Liver (tissue), 9 donors: ENCODE results near the gene ADARB1. TPM values are rescaled to one million over a fixed set of nuclear protein-coding genes. Genes with fewer than 3 reads are reported as not detected.

Source experiments
- DNase-seq: peaks from one replicate; pipeline ENCODE4 v3.0.0-alpha.2; 2017; ENCODE audit warnings: low spot score
- H3K27ac ChIP-seq, 2 donors: one replicate each; pipeline ENCODE4 v1.7.0; 2013; ENCODE audit warnings: inconsistent platforms in 2 of 2, low read length in 2 of 2, control low read depth in 1 of 2, low read depth in 1 of 2, mild to moderate bottlenecking in 1 of 2
- H3K27me3 ChIP-seq, 4 donors: one replicate each; pipeline versions ENCODE4 v1.6.1 to v1.7.0; 2013; ENCODE audit warnings: low read length in 3 of 4, inconsistent platforms in 1 of 4, mild to moderate bottlenecking in 1 of 4, moderate library complexity in 1 of 4; ENCODE audit not compliant: control insufficient read depth in 4 of 4, insufficient read depth in 4 of 4
- H3K36me3 ChIP-seq, 4 donors: one replicate each; pipeline versions ENCODE4 v1.6.1 to v1.7.0; 2013; ENCODE audit warnings: low read length in 3 of 4, mild to moderate bottlenecking in 3 of 4, low read depth in 1 of 4, moderate library complexity in 1 of 4; ENCODE audit not compliant: control insufficient read depth in 4 of 4, insufficient read depth in 3 of 4
- H3K4me1 ChIP-seq, 4 donors: one replicate each; pipeline versions ENCODE4 v1.6.1 to v1.7.0; 2013; ENCODE audit warnings: low read length in 3 of 4, mild to moderate bottlenecking in 3 of 4, moderate library complexity in 1 of 4; ENCODE audit not compliant: control insufficient read depth in 4 of 4, insufficient read depth in 4 of 4
- H3K4me3 ChIP-seq, 3 donors: one replicate each; pipeline versions ENCODE4 v1.6.1 to v1.7.0; 2013; ENCODE audit warnings: low read length in 3 of 3, control low read depth in 1 of 3, low read depth in 1 of 3, mild to moderate bottlenecking in 1 of 3
- H3K9ac ChIP-seq, 2 donors: one replicate each; pipeline ENCODE4 v1.7.0; 2013; ENCODE audit warnings: low read length in 2 of 2, mild to moderate bottlenecking in 2 of 2, moderate library complexity in 2 of 2, control low read depth in 1 of 2, low read depth in 1 of 2
- H3K9me3 ChIP-seq, 4 donors: one replicate each; pipeline versions ENCODE4 v1.6.1 to v1.7.0; 2013; ENCODE audit warnings: low read length in 3 of 4; ENCODE audit not compliant: control insufficient read depth in 4 of 4
- ATF3 ChIP-seq: IDR thresholded peaks from 2 replicates; pipeline ENCODE4 v1.6.1; 2016; ENCODE audit warnings: antibody characterized with exemption
- EGR1 ChIP-seq, 2 donors: IDR thresholded peaks; 2 replicates each; pipeline ENCODE4 v1.6.1; 2016 to 2018; ENCODE audit warnings: antibody characterized with exemption in 2 of 2, low read depth in 2 of 2
- FOXA1 ChIP-seq: IDR thresholded peaks from 2 replicates; pipeline ENCODE4 v1.6.1; 2016; ENCODE audit warnings: antibody characterized with exemption
- FOXA2 ChIP-seq: IDR thresholded peaks from 2 replicates; pipeline ENCODE4 v1.6.1; 2016; ENCODE audit warnings: antibody characterized with exemption
- GABPA ChIP-seq, 2 donors: IDR thresholded peaks in 1 of 2; conservative IDR thresholded peaks in 1 of 2; 2 replicates each; pipeline ENCODE4 v1.6.1; 2016; ENCODE audit warnings: antibody characterized with exemption in 2 of 2, mild to moderate bottlenecking in 1 of 2, moderate library complexity in 1 of 2
- HNF4A ChIP-seq, 2 donors: conservative IDR thresholded peaks; 2 replicates each; pipeline ENCODE4 v1.6.1; 2016; ENCODE audit warnings: antibody characterized with exemption in 2 of 2, mild to moderate bottlenecking in 2 of 2
- HNF4G ChIP-seq: IDR thresholded peaks from 2 replicates; pipeline ENCODE4 v1.6.1; 2016; ENCODE audit warnings: antibody characterized with exemption
- JUND ChIP-seq, 2 donors: IDR thresholded peaks; 2 replicates each; pipeline ENCODE4 v1.6.1; 2016; ENCODE audit warnings: antibody characterized with exemption in 2 of 2
- NR2F2 ChIP-seq: IDR thresholded peaks from 2 replicates; pipeline ENCODE4 v1.6.1; 2016; ENCODE audit warnings: antibody characterized with exemption
- RAD21 ChIP-seq, 2 donors: IDR thresholded peaks; 2 replicates each; pipeline ENCODE4 v1.6.1; 2016; ENCODE audit warnings: antibody characterized with exemption in 2 of 2, mild to moderate bottlenecking in 2 of 2
- RXRA ChIP-seq, 2 donors: IDR thresholded peaks; 2 replicates each; pipeline ENCODE4 v1.6.1; 2017 to 2018; ENCODE audit warnings: antibody characterized with exemption in 2 of 2, mild to moderate bottlenecking in 1 of 2
- TAF1 ChIP-seq: conservative IDR thresholded peaks from 2 replicates; pipeline ENCODE4 v1.6.1; 2016; ENCODE audit warnings: antibody characterized with exemption, mild to moderate bottlenecking
- YY1 ChIP-seq: IDR thresholded peaks from 2 replicates; pipeline ENCODE4 v1.6.1; 2016; ENCODE audit warnings: antibody characterized with exemption, mild to moderate bottlenecking
- ZBTB33 ChIP-seq: IDR thresholded peaks from 2 replicates; pipeline ENCODE4 v1.6.1; 2016; ENCODE audit warnings: antibody characterized with exemption
- WGBS: extraction: QIAGEN DNeasy Blood & Tissue Kit; methylation state at CpG from one replicate; pipeline ENCODE4 v1.1.7; 2013; 5-methylcytosine and 5-hydroxymethylcytosine counted together
- polyA plus RNA-seq, 2 donors: library from polyadenylated mRNA; stranded (reverse) in 1 of 2; unstranded in 1 of 2; fragments of 200-250 nt in 1 of 2; fragments of >200 nt in 1 of 2; fragmentation: Nextera tagmentation in 1 of 2; extraction: Ambion mirVana in 1 of 2; gene quantifications; one replicate each; pipeline versions ENCODE4 v1.2.1 to v1.2.3, GENCODE V29; 2013 to 2015
- total RNA-seq, 2 donors: library from RNA; depleted of rRNA; stranded (reverse); fragments of >200 nt; gene quantifications; one replicate each; pipeline ENCODE4 v1.2.3, GENCODE V29; 2014
- TF ChIP-seq, protein P1 (sequence below): fragments of 150-350 bp; IDR thresholded peaks from 2 replicates; pipeline ENCODE4 v1.5.1; 2017; ENCODE audit warnings: improper control_type of control experiment, low read depth, low read length; ENCODE audit not compliant: missing input control
- TF ChIP-seq, protein P2 (sequence below): IDR thresholded peaks from 2 replicates; pipeline ENCODE4 v1.6.1; 2016; ENCODE audit warnings: antibody characterized with exemption
- TF ChIP-seq, protein P3 (sequence below): IDR thresholded peaks from 2 replicates; pipeline ENCODE4 v1.6.1; 2016; ENCODE audit warnings: antibody characterized with exemption, mild to moderate bottlenecking
- donor health status: healthy.
- donor health status: healthy.
- donor health status: healthy.
- donor health status: healthy.
- donor health status: healthy.

Gene ADARB1
- total and polyA plus RNA-seq, 4 donors = 1.6 to 7.8 (median 2.9) TPM

DNA sequence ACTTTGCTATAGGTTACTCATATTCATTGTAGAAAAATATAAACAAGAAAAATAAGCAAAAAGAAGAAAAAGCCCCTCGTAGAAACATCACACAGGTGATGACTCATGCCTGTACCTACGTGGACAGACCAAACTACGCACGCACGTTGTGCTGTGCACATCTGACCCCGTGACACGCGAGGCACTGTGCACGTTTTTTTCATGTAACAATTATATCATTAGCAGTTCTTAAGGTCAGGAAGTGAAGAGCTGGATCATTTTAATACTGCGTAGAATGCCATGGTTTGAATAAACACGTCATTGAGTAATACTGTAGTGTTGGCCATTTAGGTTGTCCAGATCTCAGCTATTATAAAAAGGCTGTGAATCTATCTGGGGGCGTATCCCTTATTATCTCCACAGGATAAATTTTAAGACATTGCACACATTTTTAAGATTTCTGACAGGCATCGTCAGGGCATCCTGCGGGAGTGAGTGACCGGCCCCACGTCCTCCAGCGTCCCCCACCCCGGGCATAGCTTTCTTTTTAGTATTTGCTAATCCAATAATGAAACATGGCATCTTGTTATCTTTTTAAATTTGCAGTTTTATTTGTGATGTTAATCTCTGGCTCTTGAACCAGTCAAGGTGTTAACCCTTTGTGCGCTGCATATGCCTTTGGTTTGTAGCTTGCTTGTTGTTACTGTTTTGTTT lies 23.4 kb upstream of the ADARB1 start (continued):
- no peak for TF ChIP-seq ZBTB33
- no peak for TF ChIP-seq RXRA (IDR thresholded peaks at IDR 0.05)
- TF ChIP-seq HNF4A (conservative IDR thresholded peaks at IDR 0.05) = no peak
- TF ChIP-seq ATF3 = no peak

- H3K4me3 ChIP-seq = no peak overlapping the region
- no peaks in the 10 kb centered on the region for H3K36me3 ChIP-seq
- H3K27me3 ChIP-seq = no peaks in the 10 kb centered on the region
- TF ChIP-seq JUND (IDR thresholded peaks at IDR 0.05) (no peak), ATF3 (no peak), FOXA2 (no peak), RAD21 (IDR thresholded peaks at IDR 0.05) (no peak), YY1 (no peak), HNF4G (no peak), RXRA (IDR thresholded peaks at IDR 0.05) (no peak), EGR1 (IDR thresholded peaks at IDR 0.05; ENCODE audit: low read depth in 2 of 2) (no peak), TAF1 (no peak), HNF4A (conservative IDR thresholded peaks at IDR 0.05) (no peak), GABPA (IDR thresholded peaks at IDR 0.05 in 1 of 2, conservative IDR thresholded peaks at IDR 0.05 in 1 of 2) (no peak), FOXA1 (no peak), ZBTB33 (no peak), NR2F2 (no peak)
- TF ChIP-seq, protein P1, sequence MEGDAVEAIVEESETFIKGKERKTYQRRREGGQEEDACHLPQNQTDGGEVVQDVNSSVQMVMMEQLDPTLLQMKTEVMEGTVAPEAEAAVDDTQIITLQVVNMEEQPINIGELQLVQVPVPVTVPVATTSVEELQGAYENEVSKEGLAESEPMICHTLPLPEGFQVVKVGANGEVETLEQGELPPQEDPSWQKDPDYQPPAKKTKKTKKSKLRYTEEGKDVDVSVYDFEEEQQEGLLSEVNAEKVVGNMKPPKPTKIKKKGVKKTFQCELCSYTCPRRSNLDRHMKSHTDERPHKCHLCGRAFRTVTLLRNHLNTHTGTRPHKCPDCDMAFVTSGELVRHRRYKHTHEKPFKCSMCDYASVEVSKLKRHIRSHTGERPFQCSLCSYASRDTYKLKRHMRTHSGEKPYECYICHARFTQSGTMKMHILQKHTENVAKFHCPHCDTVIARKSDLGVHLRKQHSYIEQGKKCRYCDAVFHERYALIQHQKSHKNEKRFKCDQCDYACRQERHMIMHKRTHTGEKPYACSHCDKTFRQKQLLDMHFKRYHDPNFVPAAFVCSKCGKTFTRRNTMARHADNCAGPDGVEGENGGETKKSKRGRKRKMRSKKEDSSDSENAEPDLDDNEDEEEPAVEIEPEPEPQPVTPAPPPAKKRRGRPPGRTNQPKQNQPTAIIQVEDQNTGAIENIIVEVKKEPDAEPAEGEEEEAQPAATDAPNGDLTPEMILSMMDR = no peak
- TF ChIP-seq, protein P2, sequence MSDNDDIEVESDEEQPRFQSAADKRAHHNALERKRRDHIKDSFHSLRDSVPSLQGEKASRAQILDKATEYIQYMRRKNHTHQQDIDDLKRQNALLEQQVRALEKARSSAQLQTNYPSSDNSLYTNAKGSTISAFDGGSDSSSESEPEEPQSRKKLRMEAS = no peak
- TF ChIP-seq, protein P3, sequence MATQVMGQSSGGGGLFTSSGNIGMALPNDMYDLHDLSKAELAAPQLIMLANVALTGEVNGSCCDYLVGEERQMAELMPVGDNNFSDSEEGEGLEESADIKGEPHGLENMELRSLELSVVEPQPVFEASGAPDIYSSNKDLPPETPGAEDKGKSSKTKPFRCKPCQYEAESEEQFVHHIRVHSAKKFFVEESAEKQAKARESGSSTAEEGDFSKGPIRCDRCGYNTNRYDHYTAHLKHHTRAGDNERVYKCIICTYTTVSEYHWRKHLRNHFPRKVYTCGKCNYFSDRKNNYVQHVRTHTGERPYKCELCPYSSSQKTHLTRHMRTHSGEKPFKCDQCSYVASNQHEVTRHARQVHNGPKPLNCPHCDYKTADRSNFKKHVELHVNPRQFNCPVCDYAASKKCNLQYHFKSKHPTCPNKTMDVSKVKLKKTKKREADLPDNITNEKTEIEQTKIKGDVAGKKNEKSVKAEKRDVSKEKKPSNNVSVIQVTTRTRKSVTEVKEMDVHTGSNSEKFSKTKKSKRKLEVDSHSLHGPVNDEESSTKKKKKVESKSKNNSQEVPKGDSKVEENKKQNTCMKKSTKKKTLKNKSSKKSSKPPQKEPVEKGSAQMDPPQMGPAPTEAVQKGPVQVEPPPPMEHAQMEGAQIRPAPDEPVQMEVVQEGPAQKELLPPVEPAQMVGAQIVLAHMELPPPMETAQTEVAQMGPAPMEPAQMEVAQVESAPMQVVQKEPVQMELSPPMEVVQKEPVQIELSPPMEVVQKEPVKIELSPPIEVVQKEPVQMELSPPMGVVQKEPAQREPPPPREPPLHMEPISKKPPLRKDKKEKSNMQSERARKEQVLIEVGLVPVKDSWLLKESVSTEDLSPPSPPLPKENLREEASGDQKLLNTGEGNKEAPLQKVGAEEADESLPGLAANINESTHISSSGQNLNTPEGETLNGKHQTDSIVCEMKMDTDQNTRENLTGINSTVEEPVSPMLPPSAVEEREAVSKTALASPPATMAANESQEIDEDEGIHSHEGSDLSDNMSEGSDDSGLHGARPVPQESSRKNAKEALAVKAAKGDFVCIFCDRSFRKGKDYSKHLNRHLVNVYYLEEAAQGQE = no peak
- H3K9ac ChIP-seq = no peak overlapping the region
- no peaks in the 10 kb centered on the region for H3K4me1 ChIP-seq
- H3K9me3 ChIP-seq = peaks cover 0 to 3% (median 2%) of the 10 kb centered on the region in 4 donors
- H3K27ac ChIP-seq = no peak overlapping the region
- DNase-seq = no peak
- 86% methylated on average over 24 of the region's 24 CpGs for WGBS
These were observed 22.6 kb upstream of the ADARB1 start for GRCh38 chr21:45051580-45052434.
